Activated T-cell treated with anti-CD3 and anti-CD28 coated beads, Interleukin-2, amount 50 U/mL, for 24 hours (primary cell): ENCODE results near the gene LHFPL3.

Source experiments
- DNase-seq: peaks from one replicate; pipeline ENCODE4 v3.0.0-alpha.2; 2020
- H3K27ac Mint-ChIP-seq: 2 replicates; pipeline ENCODE4 v1.8.0; 2020; ENCODE audit warnings: mild to moderate bottlenecking, mixed read lengths
- H3K27me3 Mint-ChIP-seq: 2 replicates; pipeline ENCODE4 v1.8.0; 2020; ENCODE audit warnings: mixed read lengths
- H3K36me3 Mint-ChIP-seq: 2 replicates; pipeline ENCODE4 v1.8.0; 2020; ENCODE audit warnings: low read depth, mixed read lengths
- H3K4me1 Mint-ChIP-seq: 2 replicates; pipeline ENCODE4 v1.8.0; 2020; ENCODE audit warnings: low read depth, mixed read lengths
- H3K4me3 Mint-ChIP-seq: 2 replicates; pipeline ENCODE4 v1.8.0; 2020; ENCODE audit warnings: mild to moderate bottlenecking, moderate library complexity, mixed read lengths
- H3K9me3 Mint-ChIP-seq: 2 replicates; pipeline ENCODE4 v1.8.0; 2020; ENCODE audit warnings: mixed read lengths

Gene LHFPL3

DNA sequence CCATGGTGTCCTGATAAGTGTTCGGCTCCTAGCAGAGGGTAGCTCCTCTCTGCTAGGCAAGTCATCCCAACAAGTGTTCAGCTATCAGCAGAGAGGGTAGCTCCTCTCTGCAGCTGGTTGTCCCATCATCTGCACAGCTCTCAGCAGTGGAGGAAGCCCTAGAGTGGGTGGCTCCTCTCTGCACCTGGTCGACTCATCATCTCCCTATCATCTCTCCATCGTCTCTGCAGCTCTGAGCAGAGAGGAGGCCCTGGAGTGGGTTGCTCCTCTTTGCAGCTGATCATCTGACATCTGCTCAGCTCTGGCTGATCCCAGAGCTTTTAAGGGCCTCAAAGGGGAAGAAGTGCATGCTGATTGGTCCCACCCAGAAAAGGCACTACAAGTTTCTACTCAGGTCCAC is 485.7 kb downstream of the LHFPL3 start:
- H3K27ac Mint-ChIP-seq, result no peak overlapping the region
- H3K9me3 Mint-ChIP-seq, result no peaks in the 10 kb centered on the region
- H3K36me3 Mint-ChIP-seq, result no peaks in the 10 kb centered on the region
- DNase-seq, result no peak
- no peak overlapping the region for H3K4me3 Mint-ChIP-seq
- H3K4me1 Mint-ChIP-seq, result no peaks in the 10 kb centered on the region
- peaks cover 14% of the 10 kb centered on the region for H3K27me3 Mint-ChIP-seq

- Mint-ChIP-seq H3K36me3 (no peaks in the 10 kb centered on the region), H3K4me1 (no peaks in the 10 kb centered on the region), H3K9me3 (no peaks in the 10 kb centered on the region), H3K27ac (no peak overlapping the region), H3K27me3 (peaks cover 10% of the 10 kb centered on the region), H3K4me3 (no peak overlapping the region)
- no peak for DNase-seq
Measured at GRCh38 chr7:104814671-104815400, 486.4 kb downstream of the LHFPL3 start.

- no peaks in the 10 kb centered on the region for H3K4me1 Mint-ChIP-seq
- H3K9me3 Mint-ChIP-seq, result no peaks in the 10 kb centered on the region
- no peak overlapping the region for H3K27ac Mint-ChIP-seq
- no peak overlapping the region for H3K4me3 Mint-ChIP-seq
- H3K36me3 Mint-ChIP-seq, result no peaks in the 10 kb centered on the region
- no peak for DNase-seq
- H3K27me3 Mint-ChIP-seq, result peaks cover 3% of the 10 kb centered on the region
Measured at GRCh38 chr7:104816537-104816936, 488.1 kb downstream of the LHFPL3 start.

GRCh38 chr7:104818961-104819880 is 490.8 kb downstream of the LHFPL3 start:
- no peaks in the 10 kb centered on the region for H3K36me3 Mint-ChIP-seq
- no peak overlapping the region for H3K27ac Mint-ChIP-seq
- H3K9me3 Mint-ChIP-seq, result no peaks in the 10 kb centered on the region
- no peak for DNase-seq
- H3K4me3 Mint-ChIP-seq, result no peak overlapping the region
- no peaks in the 10 kb centered on the region for H3K4me1 Mint-ChIP-seq
- no peaks in the 10 kb centered on the region for H3K27me3 Mint-ChIP-seq

- H3K27ac Mint-ChIP-seq, result no peak overlapping the region
- no peaks in the 10 kb centered on the region for H3K27me3 Mint-ChIP-seq
- no peaks in the 10 kb centered on the region for H3K9me3 Mint-ChIP-seq
- no peaks in the 10 kb centered on the region for H3K4me1 Mint-ChIP-seq
- no peak for DNase-seq
- H3K4me3 Mint-ChIP-seq, result no peak overlapping the region
- no peaks in the 10 kb centered on the region for H3K36me3 Mint-ChIP-seq
Measured at GRCh38 chr7:104820836-104821535, 492.6 kb downstream of the LHFPL3 start.

DNA sequence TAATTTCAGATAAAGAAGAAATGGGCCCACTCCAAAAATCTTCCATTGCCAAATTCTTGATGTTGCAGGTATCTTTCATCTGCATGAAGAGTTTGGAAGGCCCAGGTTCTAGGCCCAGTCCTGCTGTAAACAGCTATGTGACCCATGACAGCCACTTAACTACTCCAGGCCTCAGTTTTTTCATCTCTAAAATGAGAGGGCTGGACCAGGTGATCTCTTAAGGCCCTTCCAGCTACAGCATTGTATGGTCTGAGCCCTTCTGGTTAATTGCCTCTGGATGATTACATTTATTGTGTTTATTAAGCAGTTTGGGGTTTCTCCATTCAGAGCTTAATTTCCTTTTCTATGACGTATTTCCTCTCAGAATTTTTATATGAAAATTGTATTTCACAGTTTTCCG is 494.8 kb downstream of the LHFPL3 start:
- H3K4me1 Mint-ChIP-seq, result no peaks in the 10 kb centered on the region
- no peak overlapping the region for H3K27ac Mint-ChIP-seq
- H3K4me3 Mint-ChIP-seq, result no peak overlapping the region
- no peaks in the 10 kb centered on the region for H3K36me3 Mint-ChIP-seq
- H3K9me3 Mint-ChIP-seq, result no peaks in the 10 kb centered on the region
- DNase-seq, result no peak
- H3K27me3 Mint-ChIP-seq, result no peaks in the 10 kb centered on the region

DNA sequence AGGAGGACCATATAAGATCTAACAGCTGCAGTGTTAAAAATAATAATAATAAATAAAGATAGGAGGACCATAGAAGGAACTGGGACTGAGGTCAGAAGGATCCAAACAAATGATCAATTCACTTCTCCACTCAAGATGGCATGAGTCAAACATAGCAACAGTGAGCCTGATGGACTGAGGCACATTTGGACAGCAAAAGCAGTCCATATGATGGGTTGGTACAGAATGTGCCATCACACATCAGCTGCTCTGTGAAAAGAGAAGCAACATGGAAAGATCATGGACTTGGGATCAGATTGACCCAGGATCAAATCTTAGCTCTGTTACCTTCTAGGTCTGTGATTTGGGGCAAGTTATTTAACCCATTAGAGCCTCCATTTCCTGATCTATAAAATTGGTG is 496.7 kb downstream of the LHFPL3 start:
- no peaks in the 10 kb centered on the region for H3K4me1 Mint-ChIP-seq
- no peak overlapping the region for H3K4me3 Mint-ChIP-seq
- H3K27me3 Mint-ChIP-seq, result no peaks in the 10 kb centered on the region
- H3K27ac Mint-ChIP-seq, result no peak overlapping the region
- DNase-seq, result no peak
- H3K9me3 Mint-ChIP-seq, result no peaks in the 10 kb centered on the region
- no peaks in the 10 kb centered on the region for H3K36me3 Mint-ChIP-seq

GRCh38 chr7:104826135-104826534 is 497.7 kb downstream of the LHFPL3 start:
- Mint-ChIP-seq H3K9me3 (no peaks in the 10 kb centered on the region), H3K4me1 (no peaks in the 10 kb centered on the region), H3K27me3 (no peaks in the 10 kb centered on the region), H3K27ac (no peak overlapping the region), H3K36me3 (no peaks in the 10 kb centered on the region), H3K4me3 (no peak overlapping the region)
- no peak for DNase-seq

DNA sequence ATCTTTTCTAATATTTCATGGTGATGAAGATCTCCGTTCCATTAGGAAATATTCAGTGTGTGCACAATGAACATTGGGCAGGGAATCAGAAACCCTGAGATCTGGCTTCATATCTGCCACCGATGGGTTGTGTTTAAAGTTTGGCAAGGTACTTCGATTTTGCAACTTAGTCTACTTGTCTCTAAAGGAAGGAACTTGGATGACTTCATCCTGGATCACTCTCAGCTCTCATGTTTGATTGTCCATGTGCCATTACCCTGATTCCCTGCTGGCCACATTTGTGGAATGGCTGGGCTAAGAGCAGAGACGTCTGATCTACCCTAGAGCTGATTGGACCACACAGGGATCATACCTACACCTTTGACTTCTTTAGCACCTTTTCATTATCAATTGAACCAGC is 508.6 kb downstream of the LHFPL3 start:
- no peak overlapping the region for H3K4me3 Mint-ChIP-seq
- DNase-seq, result no peak
- H3K27ac Mint-ChIP-seq, result no peak overlapping the region
- no peaks in the 10 kb centered on the region for H3K36me3 Mint-ChIP-seq
- no peaks in the 10 kb centered on the region for H3K4me1 Mint-ChIP-seq
- H3K27me3 Mint-ChIP-seq, result peaks cover 19% of the 10 kb centered on the region
- no peaks in the 10 kb centered on the region for H3K9me3 Mint-ChIP-seq

DNA sequence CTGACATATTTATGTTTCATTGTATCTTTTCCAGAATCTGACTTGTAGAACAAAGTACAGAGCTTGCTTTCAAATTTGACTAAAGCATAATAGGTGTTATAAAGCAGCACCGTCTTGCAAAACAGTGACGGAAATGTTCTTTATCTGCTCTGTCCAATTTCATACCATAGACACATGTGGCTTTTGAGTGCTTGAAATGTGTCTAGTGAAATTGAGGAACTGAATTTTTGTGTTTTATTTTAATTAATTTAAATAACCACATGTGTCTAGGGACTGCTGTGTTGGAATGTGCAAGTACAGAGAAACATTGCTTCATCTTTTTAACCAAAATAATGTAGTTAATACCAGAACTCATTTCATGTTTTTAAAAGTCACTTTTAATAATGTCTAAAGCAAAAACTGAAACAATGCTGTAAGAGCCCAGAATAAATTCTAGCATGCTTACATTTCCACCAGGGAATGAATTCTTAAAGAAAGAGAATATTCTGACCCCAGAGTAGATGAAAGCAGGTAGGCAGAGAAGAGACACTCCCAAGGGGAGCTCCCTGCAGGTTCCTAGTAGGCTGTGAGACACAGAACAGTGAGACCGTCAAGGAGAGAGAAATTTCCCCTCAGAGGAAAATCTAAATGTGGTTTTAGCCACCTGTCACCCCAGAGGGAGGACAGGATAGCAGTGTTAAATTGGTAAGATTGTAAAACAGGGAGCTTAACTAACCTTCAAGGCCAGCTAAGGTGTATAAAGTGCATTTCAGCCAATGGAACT is 510.3 kb downstream of the LHFPL3 start:
- Mint-ChIP-seq H3K27me3 (peaks cover 23% of the 10 kb centered on the region), H3K4me3 (no peak overlapping the region), H3K27ac (no peak overlapping the region), H3K4me1 (no peaks in the 10 kb centered on the region), H3K9me3 (no peaks in the 10 kb centered on the region), H3K36me3 (no peaks in the 10 kb centered on the region)
- DNase-seq, result no peak

DNA sequence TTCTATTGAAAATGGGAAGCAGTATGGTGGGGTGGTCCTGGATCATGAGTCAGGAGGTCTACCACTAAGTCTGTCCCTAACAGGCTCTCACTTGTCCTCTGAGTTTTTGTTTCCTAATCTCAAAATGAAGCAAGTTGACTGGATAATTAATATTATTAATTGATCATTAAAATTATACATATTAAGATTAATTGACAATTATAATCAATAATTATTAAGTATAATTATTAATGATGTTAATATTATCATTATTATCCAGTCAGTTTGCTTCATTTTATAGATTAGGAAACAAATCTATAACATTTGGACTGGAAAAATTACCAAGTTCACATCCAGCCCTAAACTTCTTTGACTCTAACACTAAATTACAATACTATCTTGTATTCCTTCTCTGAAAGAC is 511.4 kb downstream of the LHFPL3 start:
- Mint-ChIP-seq H3K4me1 (no peaks in the 10 kb centered on the region), H3K36me3 (no peaks in the 10 kb centered on the region), H3K27me3 (peaks cover 17% of the 10 kb centered on the region), H3K27ac (no peak overlapping the region), H3K9me3 (no peaks in the 10 kb centered on the region), H3K4me3 (no peak overlapping the region)
- no peak for DNase-seq

GRCh38 chr7:104841798-104842197 is 513.4 kb downstream of the LHFPL3 start:
- no peak overlapping the region for H3K4me3 Mint-ChIP-seq
- DNase-seq, result no peak
- H3K36me3 Mint-ChIP-seq, result no peaks in the 10 kb centered on the region
- no peaks in the 10 kb centered on the region for H3K9me3 Mint-ChIP-seq
- no peaks in the 10 kb centered on the region for H3K4me1 Mint-ChIP-seq
- H3K27me3 Mint-ChIP-seq, result peaks cover 27% of the 10 kb centered on the region
- no peak overlapping the region for H3K27ac Mint-ChIP-seq

DNA sequence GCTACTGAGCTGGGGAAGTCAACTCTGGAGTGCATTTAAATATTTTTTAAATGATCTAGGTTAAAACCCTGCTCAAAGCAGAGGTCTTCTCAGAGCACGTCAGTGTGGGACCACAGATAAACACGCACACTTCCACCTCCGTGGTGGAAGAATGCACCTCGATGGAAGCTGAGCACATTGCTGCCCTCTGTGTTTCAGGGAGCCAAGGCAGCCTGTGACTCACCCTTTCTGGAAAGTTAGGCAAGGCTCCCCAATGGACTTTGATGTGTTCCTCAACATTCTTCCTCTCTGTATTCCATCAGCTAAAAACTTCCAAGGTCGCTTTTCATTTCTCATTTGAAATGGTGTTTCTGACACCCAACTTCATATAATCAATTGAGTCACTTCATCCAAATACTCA is 514.8 kb downstream of the LHFPL3 start:
- H3K4me3 Mint-ChIP-seq, result no peak overlapping the region
- H3K36me3 Mint-ChIP-seq, result no peaks in the 10 kb centered on the region
- H3K9me3 Mint-ChIP-seq, result no peaks in the 10 kb centered on the region
- peaks cover 29% of the 10 kb centered on the region for H3K27me3 Mint-ChIP-seq
- H3K27ac Mint-ChIP-seq, result no peak overlapping the region
- no peak for DNase-seq
- H3K4me1 Mint-ChIP-seq, result no peaks in the 10 kb centered on the region

- H3K27ac Mint-ChIP-seq, result no peak overlapping the region
- peaks cover 26% of the 10 kb centered on the region for H3K27me3 Mint-ChIP-seq
- H3K4me3 Mint-ChIP-seq, result no peak overlapping the region
- no peaks in the 10 kb centered on the region for H3K36me3 Mint-ChIP-seq
- no peaks in the 10 kb centered on the region for H3K4me1 Mint-ChIP-seq
- H3K9me3 Mint-ChIP-seq, result no peaks in the 10 kb centered on the region
- no peak for DNase-seq
Measured at GRCh38 chr7:104845557-104845956, 517.2 kb downstream of the LHFPL3 start.
